Spleen (tissue), 11 donors: ENCODE data around the gene METTL1. TPM values are rescaled to one million over a fixed set of nuclear protein-coding genes. Genes with fewer than 3 reads are reported as not detected.

Experiments used
- DNase-seq: peaks from one replicate; pipeline ENCODE4 v3.0.0-alpha.2; 2020
- H3K27ac ChIP-seq, 8 donors: fragments of 200-600 bp; sonication (generic) in 7 of 8; 1 replicate in 4 of 8; 2 replicates in 4 of 8; pipeline versions ENCODE4 v1.5.0 to v1.8.0; 2016 to 2021; ENCODE audit warnings: inconsistent platforms in 4 of 8, mild to moderate bottlenecking in 4 of 8, moderate library complexity in 1 of 8
- H3K27me3 ChIP-seq, 7 donors: fragments of 200-600 bp; sonication (generic) in 6 of 7; replicated peaks in 1 of 7; 1 replicate in 4 of 7; 2 replicates in 3 of 7; pipeline versions ENCODE4 v1.5.0 to v1.8.0; 2016 to 2021; ENCODE audit warnings: inconsistent platforms in 3 of 7, mild to moderate bottlenecking in 1 of 7
- H3K36me3 ChIP-seq, 6 donors: fragments of 200-600 bp; sonication (generic) in 5 of 6; 1 replicate in 4 of 6; 2 replicates in 2 of 6; pipeline versions ENCODE4 v1.5.0 to v1.8.0; 2016 to 2021; ENCODE audit warnings: inconsistent platforms in 2 of 6
- H3K4me1 ChIP-seq, 6 donors: fragments of 200-600 bp; sonication (generic) in 5 of 6; 1 replicate in 3 of 6; 2 replicates in 3 of 6; pipeline versions ENCODE4 v1.5.0 to v1.8.0; 2016 to 2021; ENCODE audit warnings: inconsistent platforms in 3 of 6
- H3K4me3 ChIP-seq, 8 donors: fragments of 200-600 bp; sonication (generic) in 7 of 8; 1 replicate in 4 of 8; 2 replicates in 4 of 8; pipeline versions ENCODE4 v1.5.0 to v1.8.0; 2016 to 2021; ENCODE audit warnings: inconsistent platforms in 4 of 8, mild to moderate bottlenecking in 4 of 8, moderate library complexity in 2 of 8
- H3K9me3 ChIP-seq, 8 donors: fragments of 200-600 bp; sonication (generic) in 7 of 8; 1 replicate in 4 of 8; 2 replicates in 4 of 8; pipeline versions ENCODE4 v1.5.0 to v1.8.0; 2016 to 2021; ENCODE audit warnings: inconsistent platforms in 4 of 8
- CTCF ChIP-seq, 11 experiments: fragments of 200-600 bp in 7 of 11; fragments of 450-650 bp in 4 of 11; sonication (generic) in 4 of 11; IDR thresholded peaks in 8 of 11; conservative IDR thresholded peaks in 3 of 11; 1 replicate in 7 of 11; 2 replicates in 4 of 11; pipeline versions ENCODE4 v1.4.0 to v1.8.0; 2016 to 2021; ENCODE audit warnings: antibody characterized with exemption in 11 of 11, inconsistent platforms in 4 of 11, mild to moderate bottlenecking in 1 of 11
- POLR2A ChIP-seq, 3 donors: fragments of 450-650 bp; IDR thresholded peaks; one replicate each; pipeline ENCODE4 v1.5.1; 2017; ENCODE audit warnings: antibody characterized with exemption in 3 of 3, mild to moderate bottlenecking in 1 of 3
- POLR2AphosphoS5 ChIP-seq, 3 donors: sonication (generic); formaldehyde crosslinking; IDR thresholded peaks; one replicate each; pipeline ENCODE4 v1.5.1; 2017; ENCODE audit warnings: antibody characterized with exemption in 3 of 3
- WGBS, 5 donors: extraction: QIAGEN DNeasy Blood & Tissue Kit in 3 of 5; methylation state at CpG; one replicate each; pipeline versions ENCODE4 v1.1.5 to v1.1.7; 2013 to 2018; 5-methylcytosine and 5-hydroxymethylcytosine counted together
- intact Hi-C: fragments of 100-400 bp; cut with DNase I; formaldehyde crosslinking; loops from one replicate; pipeline ENCODE4 v1.15.0; 2023; ENCODE audit warnings: low total_unique reads
- polyA plus RNA-seq, 3 donors: library from polyadenylated mRNA; stranded (reverse); fragments of 200-250 nt; gene quantifications; one replicate each; pipeline ENCODE4 v1.2.1, GENCODE V29; 2013
- total RNA-seq, 7 donors: library from RNA; depleted of rRNA in 3 of 7; stranded (reverse); fragments of >200 nt in 3 of 7; fragmentation: NEBNext Ultra II Directional in 4 of 7; extraction: Animal tissue kit (Norgen Biotek cat#: 25700) in 4 of 7; gene quantifications; one replicate each; pipeline versions ENCODE4 v1.1.0 to v1.2.1, GENCODE V29; 2016 to 2021
- donor health status: healthy with polysubstance abuse.
- donor health status: DM: no; HTN: no; CAD: no; lungs with moderate emphysema.
- donor health status: DM: no; HTN: no; CAD: no.
- donor health status: Bipolar disorder and iron deficiency.
- donor health status: healthy.
- donor health status: DM: no; HTN: no; CAD: no.
- donor health status: DM: yes; HTN: yes; CAD: no.

METTL1 gene
- total and polyA plus RNA-seq, 10 donors: 4.9 to 22.0 (median 14.5) TPM

- peak; percentile 92 for DNase-seq
- Histone ChIP-seq H3K27me3 (peaks cover 0 to 43% (median 21%) of the 10 kb centered on the region in 7 donors), H3K9me3 (no peaks in the 10 kb centered on the region), H3K27ac (peak overlapping the region in 6 of 8 donors; percentile 79 to 90 (median 84)), H3K36me3 (peaks cover 0 to 44% (median 14%) of the 10 kb centered on the region in 6 donors), H3K4me1 (peaks cover 28 to 95% (median 74%) of the 10 kb centered on the region in 6 donors), H3K4me3 (peak overlapping the region; percentile 33 to 76 (median 54))
- intact Hi-C loops: no loop called here
- peak in 1 of 11 experiments; percentile 8 for TF ChIP-seq CTCF (IDR thresholded peaks at IDR 0.05 in 8 of 11, conservative IDR thresholded peaks at IDR 0.05 in 3 of 11)
- no peak for TF ChIP-seq POLR2A (IDR thresholded peaks at IDR 0.05)
- peak in 2 of 3 donors; percentile 78 for TF ChIP-seq POLR2AphosphoS5 (IDR thresholded peaks at IDR 0.05)
- 23 to 35% (median 31%) methylated on average over 5 of the region's 5 CpGs for WGBS, 5 donors
These were observed 31.1 kb downstream of the METTL1 start for GRCh38 chr12:57740656-57741412.

- Histone ChIP-seq H3K4me1 (peaks cover 22 to 96% (median 70%) of the 10 kb centered on the region in 6 donors), H3K27ac (peak overlapping the region in 3 of 8 donors; percentile 85 to 90 (median 90)), H3K27me3 (peaks cover 0 to 51% (median 22%) of the 10 kb centered on the region in 7 donors), H3K36me3 (peaks cover 0 to 52% (median 14%) of the 10 kb centered on the region in 6 donors), H3K4me3 (peak overlapping the region in 2 of 8 donors; percentile 54 to 76), H3K9me3 (no peaks in the 10 kb centered on the region)
- intact Hi-C loops: no loop called here
- DNase-seq: peak; percentile 63
- 68 to 82% (median 75%) methylated on average over 5 to 10 of the region's 10 CpGs for WGBS, 5 donors
- TF ChIP-seq CTCF (IDR thresholded peaks at IDR 0.05 in 8 of 11, conservative IDR thresholded peaks at IDR 0.05 in 3 of 11) (no peak), POLR2A (IDR thresholded peaks at IDR 0.05) (no peak), POLR2AphosphoS5 (IDR thresholded peaks at IDR 0.05) (no peak)
These were observed 31.9 kb downstream of the METTL1 start for GRCh38 chr12:57739914-57740538.

DNA sequence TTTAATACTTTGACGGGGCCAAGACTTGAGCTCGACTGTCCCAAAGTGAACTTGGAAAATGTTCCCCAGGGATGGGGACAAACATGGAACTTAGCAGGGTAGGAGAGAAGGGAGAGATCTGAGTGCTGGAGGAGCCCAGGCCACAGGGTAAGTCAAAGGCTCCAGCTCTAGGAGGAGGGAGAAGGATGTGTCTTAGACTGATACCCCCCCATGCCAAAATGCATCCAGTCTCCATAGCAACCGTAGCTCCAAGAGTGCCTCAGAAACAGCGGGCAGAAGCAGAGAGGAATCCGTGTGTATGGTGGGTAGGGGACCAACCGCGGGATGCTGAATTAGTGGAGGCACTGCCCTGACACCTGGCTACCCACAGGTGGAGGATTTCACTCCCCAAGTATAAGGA is 32.5 kb downstream of the METTL1 start:
- Histone ChIP-seq H3K27ac (peak overlapping the region in 1 of 8 donors; percentile 90), H3K9me3 (no peaks in the 10 kb centered on the region), H3K27me3 (peaks cover 0 to 53% (median 22%) of the 10 kb centered on the region in 7 donors), H3K4me3 (peak overlapping the region in 1 of 8 donors; percentile 76), H3K36me3 (peaks cover 0 to 59% (median 16%) of the 10 kb centered on the region in 6 donors), H3K4me1 (peaks cover 22 to 94% (median 69%) of the 10 kb centered on the region in 6 donors)
- DNase-seq: peak; percentile 51
- WGBS, 5 donors: 59 to 83% (median 77%) methylated on average over 7 of the region's 7 CpGs
- intact Hi-C loops: no loop called here
- TF ChIP-seq POLR2A (IDR thresholded peaks at IDR 0.05): no peak
- no peak for TF ChIP-seq CTCF (IDR thresholded peaks at IDR 0.05 in 8 of 11, conservative IDR thresholded peaks at IDR 0.05 in 3 of 11)
- TF ChIP-seq POLR2AphosphoS5 (IDR thresholded peaks at IDR 0.05): no peak
